ENCODE data around the gene MICAL3. TPM values are rescaled to one million over a fixed set of nuclear protein-coding genes. Genes with fewer than 3 reads are reported as not detected.

The MICAL3 gene
- total RNA-seq, 1 donor from 2014 or later: 31.2 TPM

DNA sequence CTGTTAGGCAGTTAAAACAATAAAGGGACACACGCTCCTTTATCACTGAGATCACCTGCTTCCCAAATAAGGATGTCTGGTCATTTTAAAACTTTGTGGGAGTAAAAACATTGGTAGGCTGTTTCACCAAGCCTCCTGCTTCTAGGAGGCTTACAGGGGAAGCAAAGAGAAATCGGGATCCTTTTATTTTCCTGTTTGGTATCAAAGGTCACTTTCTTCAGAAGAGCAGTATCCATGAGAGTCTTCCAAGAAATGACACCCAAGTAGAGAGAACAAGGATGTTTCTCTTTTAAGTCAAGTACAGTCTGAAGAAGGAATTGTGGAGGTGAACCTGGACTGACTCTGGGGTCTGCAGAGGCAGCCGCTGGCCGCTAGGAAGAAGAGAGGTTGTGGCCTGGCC, 213.2 kb downstream of the MICAL3 start:
- no peaks in the 10 kb centered on the region for H3K9me3 ChIP-seq
- H3K4me1 ChIP-seq: peaks cover 8% of the 10 kb centered on the region
- DNase-seq (no peak), ATAC-seq (no peak)
- H3K4me3 ChIP-seq: no peak overlapping the region
- TF ChIP-seq, protein P1, sequence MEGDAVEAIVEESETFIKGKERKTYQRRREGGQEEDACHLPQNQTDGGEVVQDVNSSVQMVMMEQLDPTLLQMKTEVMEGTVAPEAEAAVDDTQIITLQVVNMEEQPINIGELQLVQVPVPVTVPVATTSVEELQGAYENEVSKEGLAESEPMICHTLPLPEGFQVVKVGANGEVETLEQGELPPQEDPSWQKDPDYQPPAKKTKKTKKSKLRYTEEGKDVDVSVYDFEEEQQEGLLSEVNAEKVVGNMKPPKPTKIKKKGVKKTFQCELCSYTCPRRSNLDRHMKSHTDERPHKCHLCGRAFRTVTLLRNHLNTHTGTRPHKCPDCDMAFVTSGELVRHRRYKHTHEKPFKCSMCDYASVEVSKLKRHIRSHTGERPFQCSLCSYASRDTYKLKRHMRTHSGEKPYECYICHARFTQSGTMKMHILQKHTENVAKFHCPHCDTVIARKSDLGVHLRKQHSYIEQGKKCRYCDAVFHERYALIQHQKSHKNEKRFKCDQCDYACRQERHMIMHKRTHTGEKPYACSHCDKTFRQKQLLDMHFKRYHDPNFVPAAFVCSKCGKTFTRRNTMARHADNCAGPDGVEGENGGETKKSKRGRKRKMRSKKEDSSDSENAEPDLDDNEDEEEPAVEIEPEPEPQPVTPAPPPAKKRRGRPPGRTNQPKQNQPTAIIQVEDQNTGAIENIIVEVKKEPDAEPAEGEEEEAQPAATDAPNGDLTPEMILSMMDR (IDR thresholded peaks at IDR 0.05): no peak
- peaks cover 9% of the 10 kb centered on the region for H3K36me3 ChIP-seq
- H3K27me3 ChIP-seq: no peaks in the 10 kb centered on the region
- no peak overlapping the region for H3K27ac ChIP-seq
- intact Hi-C loops (cut with DNase I): no loop called here

DNA sequence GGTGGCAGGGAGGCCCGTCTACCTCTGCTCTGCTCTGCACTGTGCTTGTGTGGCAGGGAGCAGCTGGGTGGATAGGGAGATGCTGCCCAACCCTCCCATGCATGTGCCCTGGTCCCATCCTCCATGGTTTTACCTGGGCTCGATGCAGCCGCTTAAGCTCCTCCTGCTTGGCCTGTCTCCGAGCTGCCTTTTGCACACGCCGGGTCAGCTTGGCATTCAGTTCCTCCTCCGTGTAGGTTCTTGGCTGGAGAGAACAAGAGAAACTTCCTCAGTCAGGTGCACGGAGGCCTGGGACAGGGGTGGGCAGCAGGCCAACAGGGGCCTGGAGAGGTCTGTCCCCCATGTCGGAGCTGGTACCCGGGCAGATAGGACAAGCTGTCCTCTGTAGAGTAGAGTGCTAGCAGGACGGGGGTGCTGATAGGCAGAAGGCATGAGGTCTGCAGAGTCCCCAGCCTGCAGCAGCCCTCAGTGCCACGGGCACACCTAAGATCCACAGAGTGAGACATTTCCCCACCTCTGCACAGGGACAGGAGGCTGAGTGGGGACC, 213.7 kb downstream of the MICAL3 start:
- Histone ChIP-seq H3K27me3 (no peaks in the 10 kb centered on the region), H3K27ac (no peak overlapping the region), H3K36me3 (peaks cover 7% of the 10 kb centered on the region), H3K4me3 (no peak overlapping the region), H3K9me3 (no peaks in the 10 kb centered on the region), H3K4me1 (peaks cover 8% of the 10 kb centered on the region)
- intact Hi-C loops (cut with DNase I): no loop called here
- ATAC-seq: no peak
- TF ChIP-seq, protein P1 (IDR thresholded peaks at IDR 0.05): no peak
- DNase-seq: no peak

DNA sequence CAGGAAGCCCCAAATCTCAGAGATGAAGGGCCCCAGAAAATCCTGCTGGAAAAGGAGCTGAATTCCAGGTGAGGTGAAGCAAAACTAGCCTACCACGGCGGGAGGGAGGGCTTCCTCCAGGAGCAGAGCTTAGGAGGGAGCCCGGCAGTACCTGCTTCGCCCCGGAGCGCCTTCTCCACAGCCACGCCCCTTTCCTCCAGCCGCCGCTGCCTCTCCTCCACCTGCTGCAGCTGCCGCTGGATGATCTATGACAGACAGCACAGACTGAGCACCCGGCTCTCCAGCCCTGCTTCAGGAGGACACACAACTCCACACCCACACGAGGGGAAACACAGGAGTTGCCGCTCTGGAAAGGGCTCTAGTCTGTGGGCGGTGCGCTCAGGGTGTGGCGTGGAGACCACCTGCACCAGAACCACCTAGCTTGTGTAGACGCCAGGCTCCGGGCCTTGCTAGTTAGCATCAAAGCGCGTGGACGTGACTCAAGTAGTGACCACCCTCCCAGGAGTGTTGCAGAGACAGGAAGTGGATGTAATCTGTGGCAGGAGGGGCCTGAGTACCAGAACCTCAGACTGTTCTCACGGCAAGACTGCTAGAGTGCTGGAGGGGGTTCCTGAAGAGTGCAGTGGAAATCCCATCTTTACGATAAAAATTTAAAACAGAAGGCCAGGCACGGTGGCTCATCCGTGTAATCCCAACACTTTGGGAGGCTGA, 215.5 kb downstream of the MICAL3 start:
- Histone ChIP-seq H3K4me3 (no peak overlapping the region), H3K9me3 (no peaks in the 10 kb centered on the region), H3K36me3 (peaks cover 12% of the 10 kb centered on the region), H3K4me1 (peaks cover 8% of the 10 kb centered on the region), H3K27ac (peak overlapping the region; percentile 66), H3K27me3 (no peaks in the 10 kb centered on the region)
- intact Hi-C loops (cut with DNase I): no loop called here
- no peak for DNase-seq
- ATAC-seq: peak; percentile 37
- TF ChIP-seq, protein P1 (IDR thresholded peaks at IDR 0.05): no peak

DNA sequence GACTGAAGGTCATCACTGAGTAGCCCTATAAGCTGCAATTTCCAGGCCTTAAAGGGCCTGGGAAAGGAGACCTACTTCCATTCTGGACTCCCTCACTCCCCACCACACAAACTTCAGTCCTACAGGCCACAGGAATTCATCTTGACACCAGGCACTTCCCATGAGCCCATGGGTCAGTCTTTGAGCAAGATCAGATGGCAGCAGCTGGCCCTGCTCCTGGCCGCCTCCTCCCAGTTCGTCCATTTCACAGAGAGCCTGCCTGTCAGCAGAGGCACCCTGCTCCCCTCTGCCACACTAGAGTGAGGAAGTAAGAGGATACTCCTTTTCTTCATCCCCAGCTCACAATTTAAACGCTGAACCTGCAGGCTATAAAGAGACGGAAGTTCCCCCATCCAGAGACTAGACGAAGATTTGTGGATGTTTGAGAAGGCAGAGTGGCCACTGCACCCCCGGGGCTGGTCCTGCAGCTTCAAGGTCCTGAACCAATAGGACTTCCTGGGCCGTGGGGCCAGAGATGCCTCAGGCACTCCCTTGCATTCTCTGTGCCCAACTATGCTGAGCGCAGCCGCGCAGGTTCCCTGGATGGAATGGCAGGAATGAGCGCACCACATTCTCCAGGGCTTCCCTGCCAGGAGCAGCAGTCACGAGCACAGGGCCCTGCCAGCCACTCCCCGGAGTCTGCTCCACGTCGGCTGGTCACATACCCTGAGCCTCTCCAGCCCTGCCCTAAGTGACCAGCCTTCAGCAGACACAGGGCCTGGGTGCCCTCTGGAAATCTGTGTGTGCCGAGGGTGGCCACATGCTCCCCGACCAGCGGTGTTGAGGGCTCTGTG, 216.6 kb downstream of the MICAL3 start:
- Histone ChIP-seq H3K9me3 (no peaks in the 10 kb centered on the region), H3K4me3 (no peak overlapping the region), H3K27me3 (no peaks in the 10 kb centered on the region), H3K4me1 (peaks cover 8% of the 10 kb centered on the region), H3K36me3 (peaks cover 12% of the 10 kb centered on the region), H3K27ac (peak overlapping the region; percentile 66)
- DNase-seq (peak; percentile 77), ATAC-seq (peak; percentile 88)
- intact Hi-C loops (cut with DNase I): no loop called here
- TF ChIP-seq, protein P1 (IDR thresholded peaks at IDR 0.05): no peak

DNA sequence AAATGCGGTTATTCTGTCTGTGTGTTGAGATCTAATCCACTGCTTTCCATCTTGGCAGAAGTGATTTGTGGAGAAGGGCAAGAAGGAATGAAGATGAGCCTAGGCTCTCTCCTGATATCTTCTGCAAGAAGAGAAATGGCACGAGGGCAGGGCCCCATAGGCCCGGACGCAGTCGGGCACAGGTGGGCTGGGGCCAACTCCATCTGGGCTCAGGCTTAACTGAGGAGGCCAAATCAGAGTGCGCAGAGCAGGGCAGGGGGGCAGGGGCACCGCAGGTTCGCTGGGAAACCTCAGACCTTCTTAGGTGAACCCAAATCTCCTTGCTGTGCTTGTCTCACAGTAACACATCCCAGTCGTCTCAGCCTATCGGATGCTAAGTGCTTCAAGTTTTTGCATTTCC, 217.3 kb downstream of the MICAL3 start:
- no peak overlapping the region for H3K4me3 ChIP-seq
- ATAC-seq (no peak), DNase-seq (no peak)
- peaks cover 8% of the 10 kb centered on the region for H3K4me1 ChIP-seq
- intact Hi-C loops (cut with DNase I): no loop called here
- TF ChIP-seq, protein P1 (IDR thresholded peaks at IDR 0.05): no peak
- H3K27ac ChIP-seq: peak overlapping the region; percentile 66
- no peaks in the 10 kb centered on the region for H3K9me3 ChIP-seq
- H3K36me3 ChIP-seq: peaks cover 12% of the 10 kb centered on the region
- no peaks in the 10 kb centered on the region for H3K27me3 ChIP-seq

Data from upper lobe of right lung (tissue), 1 donor.